Endothelial cell of umbilical vein (primary cell): ENCODE results near the gene ELK3. TPM values are rescaled to one million over a fixed set of nuclear protein-coding genes. Genes with fewer than 3 reads are reported as not detected.

Source experiments
- BruUV-seq: library from RNA; stranded (reverse); fragments of 400-500 nt; replicated peaks from 2 replicates; lab custom pipeline; 2021; lab: Mats Ljungman, UMichigan
- CTCF ChIA-PET: fragments of 300-600, 350-600 bp; sonication (Branson Sonifier 250); formaldehyde crosslinking; loops from one replicate; lab custom pipeline; 2021; ENCODE audit warnings: antibody characterized with exemption, inconsistent platforms; lab: Charles Lee
- POLR2A ChIA-PET: fragments of 300-600, 350-600 bp; sonication (Branson Sonifier 250); formaldehyde crosslinking; loops from one replicate; lab custom pipeline; 2021; ENCODE audit warnings: antibody characterized with exemption, inconsistent platforms; lab: Charles Lee
- DNase-seq: peaks from one replicate; pipeline ENCODE4 v3.0.0-alpha.2; 2011; ENCODE audit warnings: low read depth, low spot score
- FAIRE-seq: peaks from 2 replicates; lab custom pipeline; 2011; peaks lifted over from hg19 to GRCh38; lab: Jason Lieb, UNC
- H2AFZ ChIP-seq: 2 replicates; pipeline ENCODE4 v1.6.0; 2012; ENCODE audit warnings: low read depth, low read length, control low read depth, inconsistent platforms
- H3K27ac ChIP-seq: 2 replicates; pipeline ENCODE4 v1.5.1; 2011; ENCODE audit warnings: low read depth, mild to moderate bottlenecking, control low read depth, low read length, moderate library complexity; ENCODE audit not compliant: insufficient read depth
- H3K27me3 ChIP-seq, 2 experiments: 2 replicates each; pipeline versions ENCODE4 v1.6.0 to v1.6.1; 2011; ENCODE audit warnings: low read length in 2 of 2, mixed read lengths in 1 of 2; ENCODE audit not compliant: control insufficient read depth in 2 of 2, insufficient read depth in 2 of 2
- H3K36me3 ChIP-seq, 2 experiments: 2 replicates in 1 of 2; 3 replicates in 1 of 2; pipeline ENCODE4 v1.5.1; 2011; ENCODE audit warnings: low read length in 2 of 2, mild to moderate bottlenecking in 1 of 2, moderate library complexity in 1 of 2; ENCODE audit not compliant: control insufficient read depth in 2 of 2, insufficient read depth in 2 of 2; ENCODE audit errors: extremely low read depth in 1 of 2
- H3K4me1 ChIP-seq: 3 replicates; pipeline ENCODE4 v1.5.1; 2011; ENCODE audit warnings: mild to moderate bottlenecking, low read length; ENCODE audit not compliant: control insufficient read depth, insufficient read depth; ENCODE audit errors: extremely low read depth
- H3K4me2 ChIP-seq: 2 replicates; pipeline ENCODE4 v1.6.1; 2011; ENCODE audit warnings: low read length, control low read depth, mixed read lengths; ENCODE audit not compliant: insufficient read depth
- H3K4me3 ChIP-seq, 3 experiments: fragments of 200-600 bp in 1 of 3; sonication (generic), shearing (Covaris generic) in 1 of 3; replicated peaks in 1 of 3; 2 replicates each; pipeline ENCODE4 v1.5.1; 2011 to 2016; ENCODE audit warnings: control low read depth in 3 of 3, low read length in 3 of 3, mild to moderate bottlenecking in 2 of 3, inconsistent platforms in 1 of 3, low read depth in 1 of 3, moderate library complexity in 1 of 3; ENCODE audit not compliant: insufficient read depth in 1 of 3
- H3K79me2 ChIP-seq: 2 replicates; pipeline ENCODE4 v1.6.0; 2012; ENCODE audit warnings: low read length, inconsistent platforms; ENCODE audit not compliant: control insufficient read depth, insufficient read depth
- H3K9ac ChIP-seq: replicated peaks from 2 replicates; pipeline ENCODE3; 2011; ENCODE audit warnings: low read length, control low read depth; ENCODE audit not compliant: insufficient read depth; ENCODE audit errors: extremely low read depth
- H3K9me1 ChIP-seq: replicated peaks from 3 replicates; pipeline ENCODE4 v1.6.0; 2011; ENCODE audit warnings: mild to moderate bottlenecking, low read length; ENCODE audit not compliant: control insufficient read depth, insufficient read depth; ENCODE audit errors: extremely low read depth
- H3K9me3 ChIP-seq: replicated peaks from 2 replicates; pipeline ENCODE4 v1.5.1; 2012; ENCODE audit warnings: low read length, inconsistent platforms; ENCODE audit not compliant: control insufficient read depth, insufficient read depth
- H4K20me1 ChIP-seq: replicated peaks from 2 replicates; pipeline ENCODE3; 2011; ENCODE audit warnings: mild to moderate bottlenecking, low read length; ENCODE audit not compliant: control insufficient read depth, insufficient read depth; ENCODE audit errors: extremely low read depth
- CTCF ChIP-seq, 2 donors: IDR thresholded peaks; 1 replicate in 1 of 2; 2 replicates in 1 of 2; pipeline ENCODE4 v1.5.1; 2011; ENCODE audit warnings: low read length in 2 of 2, mild to moderate bottlenecking in 2 of 2, moderate library complexity in 2 of 2, control low read depth in 1 of 2, inconsistent platforms in 1 of 2, low read depth in 1 of 2; ENCODE audit not compliant: insufficient read depth in 1 of 2; ENCODE audit errors: extremely low read depth in 1 of 2
- EZH2 ChIP-seq: IDR thresholded peaks from 2 replicates; pipeline ENCODE4 v1.6.1; 2012; ENCODE audit warnings: borderline replicate concordance, low read depth, mild to moderate bottlenecking, moderate library complexity, low read length, inconsistent platforms; ENCODE audit not compliant: severe bottlenecking
- FOS ChIP-seq: IDR thresholded peaks from 2 replicates; pipeline ENCODE4 v1.6.1; 2011; ENCODE audit warnings: mild to moderate bottlenecking, low read length, moderate library complexity, borderline replicate concordance; ENCODE audit not compliant: insufficient read depth
- GATA2 ChIP-seq: IDR thresholded peaks from 2 replicates; pipeline ENCODE4 v1.7.0; 2011; ENCODE audit warnings: low read depth, mild to moderate bottlenecking, moderate library complexity, mixed read lengths, low read length; ENCODE audit not compliant: insufficient read length, insufficient read depth
- JUN ChIP-seq: IDR thresholded peaks from 2 replicates; pipeline ENCODE4 v1.6.1; 2011; ENCODE audit warnings: borderline replicate concordance, low read depth; ENCODE audit not compliant: insufficient read length, insufficient read depth
- MAX ChIP-seq: IDR thresholded peaks from 2 replicates; pipeline ENCODE4 v1.6.1; 2011; ENCODE audit not compliant: insufficient read depth, insufficient read length
- MYC ChIP-seq: IDR thresholded peaks from one replicate; pipeline ENCODE4 v1.6.1; 2011; ENCODE audit warnings: mild to moderate bottlenecking, low read depth, low read length
- POLR2A ChIP-seq: IDR thresholded peaks from 2 replicates; pipeline ENCODE4 v1.6.1; 2012; ENCODE audit warnings: low read depth, mild to moderate bottlenecking, control low read depth, low read length
- POLR2AphosphoS5 ChIP-seq: IDR thresholded peaks from 2 replicates; pipeline ENCODE4 v1.6.1; 2012; ENCODE audit warnings: low read depth, mild to moderate bottlenecking, control low read depth, low read length, moderate library complexity; ENCODE audit not compliant: insufficient read depth
- dilution Hi-C: fragments of 300-500 bp; cut with MboI; formaldehyde crosslinking; loops from one replicate; pipeline ENCODE4 v1.15.0; 2019; ENCODE audit warnings: low sequenced_read_pairs; ENCODE audit not compliant: extremely low pct_ligation_motif_present
- intact Hi-C: fragments of 100-400 bp; cut with micrococcal nuclease; formaldehyde crosslinking; loops from one replicate; pipeline ENCODE4 v1.10.0; 2022
- polyA plus RNA-seq, 4 experiments: library from polyadenylated mRNA; depleted of rRNA in 3 of 4; stranded (reverse) in 3 of 4; unstranded in 1 of 4; fragments of >200 nt; gene quantifications; 2 replicates each; pipeline versions ENCODE4 v1.2.1 to v1.2.3, GENCODE V29; 2011 to 2012; ENCODE audit warnings: missing spikeins in 1 of 4
- total RNA-seq: library from RNA; stranded (reverse); gene quantifications from 2 replicates; pipeline ENCODE4 v1.2.3, GENCODE V29; 2021

The ELK3 gene
- total and polyA plus RNA-seq, 2 donors (not counting 3 experiments of a cell fraction or from before 2014, with no cell fraction given), result 64.8 to 132 TPM

- no TSS peak for BruUV-seq
- no peak overlapping the region for H3K4me3 ChIP-seq
- no peaks in the 10 kb centered on the region for H3K27me3 ChIP-seq
- CTCF ChIA-PET, result no interaction called here
- FAIRE-seq, result no peak
- no peaks in the 10 kb centered on the region for H3K9me3 ChIP-seq
- peaks cover 97% of the 10 kb centered on the region for H3K79me2 ChIP-seq
- H3K27ac ChIP-seq, result peak overlapping the region; percentile 64
- H3K36me3 ChIP-seq, result peaks cover 19 to 36% of the 10 kb centered on the region in 2 experiments
- H2AFZ ChIP-seq, result no peak overlapping the region
- peaks cover 71% of the 10 kb centered on the region for H3K4me1 ChIP-seq
- DNase-seq, result no peak
- intact Hi-C loops, result no loop called here
- dilution Hi-C loops, result no loop called here
- no peak overlapping the region for H3K9ac ChIP-seq
- H3K4me2 ChIP-seq, result no peak overlapping the region
- POLR2A ChIA-PET, result no interaction called here
- TF ChIP-seq EZH2 (no peak), POLR2AphosphoS5 (no peak), MYC (no peak), GATA2 (no peak), CTCF (IDR thresholded peaks at IDR 0.05; ENCODE audit: extremely low read depth in 1 of 2, insufficient read depth in 1 of 2, low read depth in 1 of 2, low read length in 2 of 2) (no peak), FOS (no peak), MAX (no peak), JUN (no peak), POLR2A (no peak)
- no peaks in the 10 kb centered on the region for H3K9me1 ChIP-seq
- peaks cover 18% of the 10 kb centered on the region for H4K20me1 ChIP-seq
Observed at GRCh38 chr12:96241431-96241830, 47.3 kb downstream of the ELK3 start.
